Inflammatory macrophage (primary cell): Measurements from ENCODE around the gene TPRG1L.
A peak's percentile ranks its signal among the peaks of the same experiment; 100 is the strongest.

ENCODE experiments used
- DNase-seq, 2 donors: peaks; one replicate each; pipeline ENCODE4 v3.0.0-alpha.2; 2020 to 2022

TPRG1L gene

GRCh38 chr1:3668148-3668547, 43.3 kb downstream of the TPRG1L start:
- DNase-seq = no peak

DNA sequence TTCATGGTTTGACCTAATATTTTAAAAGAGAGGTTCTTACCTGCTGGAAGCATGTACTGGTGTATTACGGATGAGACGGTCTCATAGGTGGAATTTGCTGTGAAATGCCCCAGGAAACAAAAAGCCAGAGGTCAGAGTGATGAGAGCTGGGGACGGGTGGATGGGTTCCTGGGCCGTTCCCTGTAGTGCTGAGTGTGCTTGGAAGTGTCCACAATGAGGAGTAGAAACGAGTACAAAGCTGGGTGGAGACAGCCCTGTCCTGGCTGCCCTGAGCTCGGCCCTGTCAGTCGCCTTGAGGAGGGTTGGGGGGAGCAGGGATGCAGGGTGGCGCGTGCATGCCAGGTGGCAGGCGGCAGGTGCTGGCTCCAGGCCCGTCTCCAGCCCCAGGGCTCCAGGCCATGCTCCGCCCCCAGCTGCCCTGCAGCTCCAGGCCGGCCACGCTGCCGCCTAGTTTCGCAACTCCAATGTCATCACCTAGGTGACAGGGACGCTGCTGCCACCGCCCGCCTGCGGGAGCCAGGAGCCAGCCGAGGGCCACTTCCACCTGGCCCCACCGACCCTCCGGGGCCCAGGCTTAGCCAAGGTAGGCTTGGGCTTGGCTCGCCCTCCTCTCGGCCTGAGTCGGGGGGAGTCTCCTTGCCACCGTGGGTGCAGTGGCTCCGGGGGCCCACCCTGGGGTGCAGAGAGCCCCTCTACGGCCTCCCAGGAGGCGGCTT, 43.9 kb downstream of the TPRG1L start:
- peak; percentile 77 to 78 for DNase-seq

- no peak for DNase-seq
Measured at GRCh38 chr1:3669421-3669821, 44.6 kb downstream of the TPRG1L start.

DNA sequence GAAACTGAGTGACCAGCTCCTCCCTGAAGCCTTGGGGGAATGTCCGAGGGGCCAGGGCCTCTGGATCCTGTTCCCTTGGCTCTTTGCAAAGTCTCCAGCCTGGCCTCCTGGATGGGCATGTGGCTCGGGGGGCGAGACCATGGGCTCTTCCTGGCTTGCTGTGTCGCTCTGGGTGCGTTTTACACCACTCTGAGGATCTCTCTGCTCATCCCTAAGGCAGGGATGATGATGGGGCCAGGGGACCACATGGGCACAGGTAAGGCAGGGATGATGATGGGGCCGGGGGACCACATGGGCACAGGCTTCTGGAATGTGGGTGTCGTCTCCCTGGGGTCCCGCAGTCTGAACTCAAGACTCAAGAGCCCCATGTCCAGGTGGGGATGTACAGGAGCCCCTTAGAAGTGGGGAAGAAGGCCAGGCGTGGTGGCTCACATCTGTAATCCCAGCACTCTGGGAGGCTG, 45.2 kb downstream of the TPRG1L start:
- no peak for DNase-seq

- DNase-seq = no peak
Measured at GRCh38 chr1:3670823-3671265, 46.0 kb downstream of the TPRG1L start.

DNA sequence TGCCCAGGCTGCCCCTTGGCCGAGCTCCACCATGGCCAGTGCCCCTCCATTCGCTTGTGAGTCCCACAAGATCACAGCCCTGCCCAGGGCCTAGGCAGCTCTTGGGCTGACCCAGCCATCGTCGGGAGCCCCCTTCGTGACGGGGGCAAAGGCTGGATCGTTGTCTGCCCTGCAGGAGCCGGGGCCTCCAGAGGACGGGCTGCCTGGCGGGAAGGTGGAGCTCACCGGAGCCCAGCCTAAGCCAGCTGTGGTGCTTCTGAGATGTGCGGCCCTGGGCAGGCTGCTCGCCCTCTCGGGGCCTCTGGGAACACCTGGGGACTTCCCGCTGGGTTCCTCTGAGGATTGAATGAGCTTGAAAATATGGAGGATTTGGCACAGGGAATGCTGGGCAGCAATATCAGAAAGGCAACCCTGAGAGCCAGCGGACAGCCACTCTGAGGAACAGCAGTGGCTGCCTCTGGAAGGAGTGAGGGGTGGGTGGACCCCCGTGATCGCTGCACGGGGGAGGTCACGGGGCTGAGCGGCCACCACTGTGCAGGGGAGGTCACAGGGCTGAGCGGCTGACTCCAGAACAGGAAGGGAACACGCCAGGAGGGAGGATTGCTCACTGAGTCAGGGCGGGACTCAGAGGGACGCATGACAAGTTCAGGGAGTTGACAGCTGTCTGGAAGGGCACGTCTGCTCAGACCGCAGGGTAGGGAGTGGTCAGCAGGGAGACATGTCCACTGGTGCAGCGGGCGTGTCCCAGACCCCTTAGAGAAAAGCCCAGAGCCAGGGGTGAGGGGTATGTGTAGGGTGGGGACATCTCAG, 46.8 kb downstream of the TPRG1L start:
- peak; percentile 39 to 68 for DNase-seq

GRCh38 chr1:3672231-3672970, 47.6 kb downstream of the TPRG1L start:
- DNase-seq = no peak

DNA sequence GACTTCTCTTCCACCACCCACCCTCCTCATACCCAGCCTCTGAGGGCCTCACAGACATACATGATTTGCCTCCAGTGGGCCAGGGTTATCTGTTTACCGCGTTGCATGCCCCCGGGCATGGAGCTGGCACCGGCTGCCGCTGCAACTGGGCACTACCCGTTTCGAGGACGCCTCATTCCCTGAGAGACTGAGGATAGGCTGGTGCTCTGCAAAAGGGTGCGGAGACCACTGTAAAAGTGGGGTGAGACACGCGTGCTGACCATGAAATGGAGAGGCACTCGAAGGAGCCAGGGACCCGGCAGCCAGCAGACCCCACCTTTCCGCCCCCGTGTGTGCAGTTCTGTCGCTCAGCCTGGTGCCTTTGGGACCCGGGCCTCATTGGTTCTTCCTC, 48.2 kb downstream of the TPRG1L start:
- no peak for DNase-seq

DNA sequence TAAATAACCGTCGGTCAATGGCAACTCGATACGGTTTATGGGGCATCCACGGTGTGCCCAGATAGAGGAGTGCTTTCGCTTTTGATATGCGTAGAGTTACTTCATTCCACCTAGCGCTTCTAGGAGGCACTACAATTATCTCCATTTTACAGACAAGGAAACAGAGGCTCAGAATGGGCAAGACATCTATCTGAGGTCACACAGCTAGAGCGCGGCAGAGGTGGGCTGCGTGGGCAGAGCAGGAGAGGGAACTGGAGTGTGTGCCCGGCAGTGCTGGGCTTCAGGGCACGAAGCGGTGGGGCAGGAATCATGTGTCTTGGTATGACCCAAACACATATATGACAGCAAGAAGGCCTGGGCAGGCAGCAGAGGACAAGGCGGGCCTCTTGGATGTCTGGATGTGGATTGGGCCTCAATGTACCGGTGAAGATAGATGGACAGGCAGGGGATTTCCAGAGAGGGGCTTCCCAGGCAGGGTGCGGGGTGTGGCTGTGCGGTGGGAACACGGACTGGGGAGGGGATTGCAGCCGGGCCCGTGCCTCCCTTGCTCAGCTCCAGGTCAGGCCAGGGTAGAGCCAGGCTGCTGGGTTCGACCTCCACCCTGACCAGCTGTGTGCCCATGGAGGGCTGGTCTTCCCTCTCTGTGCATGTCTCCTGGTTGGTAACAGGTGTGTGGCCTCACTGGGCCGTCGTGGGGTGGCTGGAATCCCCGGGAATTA, 48.7 kb downstream of the TPRG1L start:
- no peak for DNase-seq

DNA sequence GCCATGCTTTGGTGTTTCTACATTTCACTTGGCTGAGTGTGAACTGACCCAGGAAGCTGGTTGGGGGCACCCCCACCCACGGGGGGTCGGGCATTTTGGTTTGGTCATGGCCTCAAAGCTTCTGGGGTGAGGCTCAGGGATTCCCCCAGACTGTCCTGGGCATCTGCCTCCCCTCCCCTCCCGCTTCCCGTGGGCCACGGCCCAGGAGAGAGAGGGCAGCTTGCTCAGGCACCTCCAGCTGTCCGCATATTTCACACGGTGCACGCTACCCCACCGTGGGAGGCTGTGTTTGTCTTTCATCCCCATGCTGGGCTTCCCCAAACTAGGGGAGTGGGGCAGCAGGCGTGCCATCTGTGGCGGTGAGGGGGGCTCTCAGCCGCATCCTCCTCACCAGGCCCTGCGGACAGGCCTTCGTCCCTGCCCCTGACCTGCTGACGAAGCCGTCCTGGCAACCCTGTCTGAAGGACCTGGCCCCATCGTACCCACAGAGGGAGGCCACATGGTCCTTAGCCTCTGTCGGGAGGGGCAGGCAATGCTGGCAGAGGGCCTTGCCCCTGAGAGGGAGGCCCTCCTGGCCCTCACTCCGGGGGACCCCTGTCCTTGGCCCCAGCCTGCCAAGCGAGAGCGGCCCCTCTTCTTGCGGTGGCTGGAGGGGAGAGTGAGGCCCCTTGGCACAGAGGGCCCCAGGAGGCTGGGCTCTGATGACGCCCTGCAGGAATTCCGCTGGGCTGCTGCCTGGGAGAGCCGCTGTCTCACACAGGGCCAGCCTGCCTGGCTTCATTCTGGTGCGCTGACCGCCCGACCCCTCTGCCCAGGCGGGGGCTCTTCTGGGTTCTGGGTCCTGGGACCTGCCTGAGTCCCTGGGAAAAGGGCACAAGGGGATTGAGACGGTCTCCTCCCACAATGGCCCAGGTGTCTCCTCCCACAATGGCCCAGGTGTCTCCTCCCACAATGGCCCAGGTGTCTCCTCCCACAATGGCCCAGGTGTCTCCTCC, 49.6 kb downstream of the TPRG1L start:
- no peak for DNase-seq

- DNase-seq = no peak
Measured at GRCh38 chr1:3675436-3675835, 50.6 kb downstream of the TPRG1L start.

DNA sequence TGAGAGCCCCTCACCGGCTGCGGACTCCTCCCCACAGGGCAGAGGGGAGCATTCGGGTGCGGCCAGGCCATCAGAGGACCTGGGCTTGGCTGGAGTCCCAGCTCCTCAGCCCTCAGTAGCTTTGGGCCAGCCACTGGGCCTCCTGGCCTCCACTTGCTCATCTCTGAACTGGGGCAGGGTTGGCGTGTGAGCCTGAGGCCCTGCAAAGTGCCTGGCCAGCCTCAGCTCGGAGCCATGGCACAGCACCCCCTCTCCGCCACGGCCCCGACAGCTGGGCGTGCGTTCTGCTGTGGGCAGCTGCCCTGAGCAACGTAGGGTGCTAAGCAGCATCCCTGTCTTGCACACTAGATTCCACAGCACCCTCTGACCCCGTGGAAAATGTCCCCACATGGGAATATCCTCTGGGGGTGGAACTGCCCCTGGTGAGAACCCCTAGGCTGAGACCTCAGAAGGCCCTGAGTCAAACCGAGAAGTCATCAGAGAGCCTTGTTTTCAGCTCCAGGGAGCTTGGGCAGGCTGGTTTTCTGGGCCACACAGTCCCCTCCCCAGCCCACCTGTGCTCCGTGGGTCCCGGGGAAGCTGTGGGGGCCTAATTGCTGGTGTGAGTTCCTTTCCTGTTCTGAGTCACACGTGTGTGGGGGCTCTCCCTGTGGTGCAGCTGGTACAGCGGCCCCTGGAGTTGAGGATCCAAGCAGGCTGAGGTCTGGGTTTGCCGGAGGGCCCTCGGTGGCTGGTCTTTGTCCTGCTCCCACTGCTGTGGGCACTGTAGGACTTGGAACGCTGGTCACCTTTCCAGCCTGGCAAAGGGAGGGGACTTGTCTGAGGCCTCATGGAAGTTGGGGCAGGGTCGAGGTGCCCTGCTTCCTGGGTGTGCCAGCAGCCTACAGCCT, 52.0 kb downstream of the TPRG1L start:
- peak in 1 of 2 donors; percentile 11 for DNase-seq

DNA sequence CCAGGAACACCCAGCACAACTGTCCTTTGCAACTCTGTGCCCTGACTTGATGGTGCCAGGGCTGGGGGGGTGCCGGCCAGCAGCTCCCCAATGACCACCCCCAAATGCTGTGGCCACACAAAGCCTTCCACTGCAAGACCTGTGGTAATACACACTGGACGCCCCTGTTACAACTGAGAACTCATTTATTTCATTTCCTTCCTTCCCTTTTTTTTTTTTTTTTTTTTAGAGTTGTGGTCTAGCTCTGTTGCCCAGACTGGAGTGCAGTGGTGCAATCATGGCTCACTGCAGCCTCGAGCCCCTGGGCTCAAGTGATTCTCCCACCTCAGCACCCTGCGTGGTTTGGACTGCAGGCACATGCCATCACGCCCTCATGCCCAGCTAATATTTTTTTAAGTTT, 52.7 kb downstream of the TPRG1L start:
- DNase-seq = peak; percentile 76 to 81

GRCh38 chr1:3678361-3679097, 53.7 kb downstream of the TPRG1L start:
- DNase-seq = peak; percentile 24 to 41

DNA sequence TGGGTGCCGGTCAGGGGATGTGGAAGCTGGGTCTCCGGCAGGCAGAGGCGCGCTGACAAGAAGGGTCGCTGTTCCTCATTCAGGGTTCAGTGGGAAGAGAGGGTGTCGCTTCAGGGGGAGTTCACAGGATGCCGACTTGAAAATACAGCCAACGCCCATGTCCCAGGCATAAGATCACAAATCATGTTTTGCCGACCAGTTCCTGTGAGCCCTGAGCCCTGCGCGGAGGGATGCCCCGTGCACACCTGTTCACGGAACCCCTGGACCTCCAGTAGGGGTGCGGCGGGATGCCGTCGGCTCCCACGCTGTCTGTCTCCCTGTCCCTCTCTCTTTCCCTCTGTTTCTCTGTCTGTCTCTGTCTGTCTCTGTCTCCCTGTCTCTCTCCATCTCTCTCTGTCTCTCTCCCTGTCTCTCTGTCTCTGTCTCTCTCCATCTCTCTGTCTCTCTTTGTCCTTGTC, 54.3 kb downstream of the TPRG1L start:
- peak in 1 of 2 donors; percentile 31 for DNase-seq
